ENCODE measurements around the gene RAD51B. TPM values are rescaled to one million over a fixed set of nuclear protein-coding genes. Genes with fewer than 3 reads are reported as not detected.
"Not testable (repeated sequence)": the region's sequence is repeated elsewhere in the genome, so short reads cannot be mapped to it uniquely, and the experiment has no call there.

Gene RAD51B
- total RNA-seq, 1 experiment from 2014 or later, result 8.5 TPM

DNA sequence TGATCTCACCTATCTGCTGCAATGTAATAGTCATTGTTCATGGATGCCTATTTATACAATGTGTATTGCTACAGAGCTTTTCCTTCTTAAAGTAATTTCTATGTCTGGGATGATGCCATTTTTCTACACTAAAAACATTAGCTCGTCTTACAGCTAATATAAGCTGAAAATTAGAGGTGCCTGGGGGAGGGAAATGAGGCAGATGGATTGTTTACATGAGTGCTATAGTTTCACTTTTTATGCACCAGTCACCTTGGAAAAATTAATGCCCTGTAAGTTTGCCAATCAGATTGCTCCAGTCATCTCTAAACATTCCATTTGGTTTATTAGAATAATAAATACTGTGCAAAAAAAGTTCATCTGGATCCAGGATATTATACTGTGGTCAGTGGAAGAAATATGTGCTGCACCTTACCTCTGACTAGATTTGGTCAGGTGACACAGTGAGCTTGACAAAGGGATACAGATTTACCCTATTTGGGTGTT lies 436.2 kb downstream of the RAD51B start:
- no peaks in the 10 kb centered on the region for H3K27me3 ChIP-seq (ENCODE audit: control insufficient read depth, insufficient read depth, low read length)
- no peak for DNase-seq (ENCODE audit: low read depth, low spot score)
- in situ Hi-C loops (cut with HindIII; ENCODE audit: low pct_unique_long_range_greater_than_20kb, low sequenced_read_pairs) (no loop called here), intact Hi-C loops (cut with micrococcal nuclease; ENCODE audit: unreplicated experiment) (loop anchor here (10.0 kb wide), 1 partner anchor 199 kb away; no protein-coding TSS in a partner anchor)
- peak overlapping the region; percentile 79; the same call in 1 of the 2 replicates for H3K27ac ChIP-seq (ENCODE audit: low read length)
- ChIA-PET CTCF (no interaction called here), POLR2A (no interaction called here)
- BruUV-seq (replicated peaks), result no TSS peak
- peaks cover 20% of the 10 kb centered on the region for H3K4me1 ChIP-seq (ENCODE audit: control insufficient read depth, insufficient read depth, low read length)
- no peaks in the 10 kb centered on the region for H3K36me3 ChIP-seq (ENCODE audit: control insufficient read depth, insufficient read depth, low read length)
- TF ChIP-seq, protein P1, sequence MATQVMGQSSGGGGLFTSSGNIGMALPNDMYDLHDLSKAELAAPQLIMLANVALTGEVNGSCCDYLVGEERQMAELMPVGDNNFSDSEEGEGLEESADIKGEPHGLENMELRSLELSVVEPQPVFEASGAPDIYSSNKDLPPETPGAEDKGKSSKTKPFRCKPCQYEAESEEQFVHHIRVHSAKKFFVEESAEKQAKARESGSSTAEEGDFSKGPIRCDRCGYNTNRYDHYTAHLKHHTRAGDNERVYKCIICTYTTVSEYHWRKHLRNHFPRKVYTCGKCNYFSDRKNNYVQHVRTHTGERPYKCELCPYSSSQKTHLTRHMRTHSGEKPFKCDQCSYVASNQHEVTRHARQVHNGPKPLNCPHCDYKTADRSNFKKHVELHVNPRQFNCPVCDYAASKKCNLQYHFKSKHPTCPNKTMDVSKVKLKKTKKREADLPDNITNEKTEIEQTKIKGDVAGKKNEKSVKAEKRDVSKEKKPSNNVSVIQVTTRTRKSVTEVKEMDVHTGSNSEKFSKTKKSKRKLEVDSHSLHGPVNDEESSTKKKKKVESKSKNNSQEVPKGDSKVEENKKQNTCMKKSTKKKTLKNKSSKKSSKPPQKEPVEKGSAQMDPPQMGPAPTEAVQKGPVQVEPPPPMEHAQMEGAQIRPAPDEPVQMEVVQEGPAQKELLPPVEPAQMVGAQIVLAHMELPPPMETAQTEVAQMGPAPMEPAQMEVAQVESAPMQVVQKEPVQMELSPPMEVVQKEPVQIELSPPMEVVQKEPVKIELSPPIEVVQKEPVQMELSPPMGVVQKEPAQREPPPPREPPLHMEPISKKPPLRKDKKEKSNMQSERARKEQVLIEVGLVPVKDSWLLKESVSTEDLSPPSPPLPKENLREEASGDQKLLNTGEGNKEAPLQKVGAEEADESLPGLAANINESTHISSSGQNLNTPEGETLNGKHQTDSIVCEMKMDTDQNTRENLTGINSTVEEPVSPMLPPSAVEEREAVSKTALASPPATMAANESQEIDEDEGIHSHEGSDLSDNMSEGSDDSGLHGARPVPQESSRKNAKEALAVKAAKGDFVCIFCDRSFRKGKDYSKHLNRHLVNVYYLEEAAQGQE (IDR thresholded peaks at IDR 0.05; ENCODE audit: insufficient read depth in 1 of 2, low read depth in 2 of 2, low read length in 1 of 2), result no peak
- no peak for TF ChIP-seq POLR2AphosphoS5 (IDR thresholded peaks at IDR 0.05; ENCODE audit: low read depth, low read length)
- no peak; the same call in 1 of the 2 replicates for TF ChIP-seq TCF7L2 (IDR thresholded peaks at IDR 0.05; ENCODE audit: low read depth, low read length)
- H3K4me3 ChIP-seq (ENCODE audit: low read depth in 2 of 2, low read length in 2 of 2), result no peak overlapping the region
- no peaks in the 10 kb centered on the region for H3K9me3 ChIP-seq (ENCODE audit: control insufficient read depth, insufficient read depth, low read depth, low read length)
- ATAC-seq, result peak; percentile 63

DNA sequence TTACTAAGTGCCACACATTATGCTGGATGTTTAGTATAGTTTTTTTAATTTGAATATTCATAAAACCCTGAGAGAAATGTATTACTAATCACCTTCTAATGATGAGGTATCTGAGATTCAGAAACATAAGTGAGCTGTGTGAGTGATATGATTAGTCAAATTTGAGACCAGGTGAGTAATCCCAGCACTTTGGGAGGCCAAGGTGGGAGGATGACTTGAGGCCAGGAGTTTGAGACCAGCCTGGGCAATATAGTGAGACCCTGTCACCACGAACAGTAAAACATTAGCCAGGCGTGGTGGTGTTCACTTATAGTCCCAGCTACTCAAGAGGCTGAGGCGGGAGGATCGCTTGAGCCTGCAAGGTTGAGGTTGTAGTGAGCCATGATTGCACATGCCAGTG lies 438.4 kb downstream of the RAD51B start:
- TF ChIP-seq, protein P1 (IDR thresholded peaks at IDR 0.05; ENCODE audit: insufficient read depth in 1 of 2, low read depth in 2 of 2, low read length in 1 of 2), result no peak
- TF ChIP-seq TCF7L2 (IDR thresholded peaks at IDR 0.05; ENCODE audit: low read depth, low read length) (no peak), SIN3A (IDR thresholded peaks at IDR 0.05; ENCODE audit: borderline replicate concordance, insufficient read depth, low read depth, low read length) (no peak), CTCF (IDR thresholded peaks at IDR 0.05) (no peak), POLR2AphosphoS5 (IDR thresholded peaks at IDR 0.05; ENCODE audit: low read depth, low read length) (no peak)
- Histone ChIP-seq H3K9me3 (ENCODE audit: control insufficient read depth, insufficient read depth, low read depth, low read length) (no peaks in the 10 kb centered on the region), H3K27ac (ENCODE audit: low read length) (peak overlapping the region; percentile 34; the same call in 1 of the 2 replicates), H3K36me3 (ENCODE audit: control insufficient read depth, insufficient read depth, low read length) (no peaks in the 10 kb centered on the region), H3K4me3 (ENCODE audit: low read depth in 2 of 2, low read length in 2 of 2) (no peak overlapping the region), H3K4me1 (ENCODE audit: control insufficient read depth, insufficient read depth, low read length) (peaks cover 9% of the 10 kb centered on the region), H3K27me3 (ENCODE audit: control insufficient read depth, insufficient read depth, low read length) (no peaks in the 10 kb centered on the region)
- ChIA-PET CTCF (no interaction called here), POLR2A (no interaction called here)
- BruUV-seq (replicated peaks), result no TSS peak
- intact Hi-C loops (cut with micrococcal nuclease; ENCODE audit: unreplicated experiment) (loop anchor here (10.0 kb wide), 1 partner anchor 197 kb away; no protein-coding TSS in a partner anchor), in situ Hi-C loops (cut with HindIII; ENCODE audit: low pct_unique_long_range_greater_than_20kb, low sequenced_read_pairs) (no loop called here)
- no peak for DNase-seq (ENCODE audit: low read depth, low spot score)
- ATAC-seq, result no peak

DNA sequence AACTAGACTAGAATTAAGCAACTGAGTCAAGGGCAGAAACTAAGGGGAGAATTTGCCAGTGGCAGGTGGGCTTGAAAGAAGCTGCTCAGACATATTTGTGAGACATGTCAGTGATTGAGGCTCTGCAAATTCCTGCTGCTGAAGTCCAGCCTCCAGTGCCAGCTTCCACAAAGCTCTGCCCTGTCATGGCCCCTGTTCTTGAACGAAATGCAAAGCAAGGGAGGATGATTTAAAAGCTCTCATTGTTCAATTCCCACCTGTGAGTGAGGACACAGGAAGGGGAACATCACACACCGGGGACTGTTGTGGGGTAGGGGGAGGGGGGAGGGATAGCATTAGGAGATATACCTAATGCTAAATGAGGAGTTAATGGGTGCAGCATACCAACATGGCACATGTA lies 439.4 kb downstream of the RAD51B start:
- BruUV-seq (replicated peaks); H3K36me3 ChIP-seq (ENCODE audit: control insufficient read depth, insufficient read depth, low read length); DNase-seq (ENCODE audit: low read depth, low spot score); H3K27me3 ChIP-seq (ENCODE audit: control insufficient read depth, insufficient read depth, low read length); in situ Hi-C loops (cut with HindIII; ENCODE audit: low pct_unique_long_range_greater_than_20kb, low sequenced_read_pairs); CTCF ChIA-PET; H3K4me3 ChIP-seq (ENCODE audit: low read depth in 2 of 2, low read length in 2 of 2); H3K9me3 ChIP-seq (ENCODE audit: control insufficient read depth, insufficient read depth, low read depth, low read length); ATAC-seq; POLR2A ChIA-PET; H3K4me1 ChIP-seq (ENCODE audit: control insufficient read depth, insufficient read depth, low read length): not testable (repeated sequence)
- peak overlapping the region; percentile 29; the same call in 1 of the 2 replicates for H3K27ac ChIP-seq (ENCODE audit: low read length)
- intact Hi-C loops (cut with micrococcal nuclease; ENCODE audit: unreplicated experiment), result loop anchor here (10.0 kb wide), 1 partner anchor 196 kb away; no protein-coding TSS in a partner anchor
